Muscle of arm (tissue), 14 donors: ENCODE measurements around the gene KRTCAP3. TPM values are rescaled to one million over a fixed set of nuclear protein-coding genes. Genes with fewer than 3 reads are reported as not detected.
A peak's percentile ranks its signal among the peaks of the same experiment; 100 is the strongest.
"Not testable (repeated sequence)": the region's sequence is repeated elsewhere in the genome, so short reads cannot be mapped to it uniquely, and the experiment has no call there.

Experiments used
- DNase-seq: peaks from one replicate; pipeline ENCODE4 v3.0.0-alpha.2; 2013
- long read RNA-seq, 11 donors: transcript quantifications; one replicate each; lab custom pipeline, GENCODE V29; 2026
- polyA plus RNA-seq, 12 donors: library from polyadenylated mRNA; unstranded; fragments of 120-200 nt; gene quantifications; one replicate each; pipeline ENCODE4 v1.2.1, GENCODE V29; 2013; ENCODE audit not compliant: insufficient read length in 12 of 12

KRTCAP3 gene, protein sequence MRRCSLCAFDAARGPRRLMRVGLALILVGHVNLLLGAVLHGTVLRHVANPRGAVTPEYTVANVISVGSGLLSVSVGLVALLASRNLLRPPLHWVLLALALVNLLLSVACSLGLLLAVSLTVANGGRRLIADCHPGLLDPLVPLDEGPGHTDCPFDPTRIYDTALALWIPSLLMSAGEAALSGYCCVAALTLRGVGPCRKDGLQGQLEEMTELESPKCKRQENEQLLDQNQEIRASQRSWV
- 1 to 10 TPM in 9 of 12 donors, under 1 TPM in 1, not detected in 2; 0.74 to 4.6 (median 2.2) TPM for polyA plus RNA-seq
- long read RNA-seq, donor 1, transcript KRTCAP3-201 (7 exons, 872 nt): major isoform, 17 of 38 reads
- long read RNA-seq, donor 1, partial matches to known transcripts: 5 of 38 reads
- long read RNA-seq, donor 1, other reads (novel, unspliced or antisense): 11 of 38 reads
- long read RNA-seq, donor 2: 0 reads
- long read RNA-seq, donor 3: 0 reads
- long read RNA-seq, donor 4: 0 reads
- long read RNA-seq, donor 5: 0 reads
- long read RNA-seq, donor 6: 0 reads
- long read RNA-seq, donor 7: 0 reads
- long read RNA-seq, donor 8: 0 reads
- long read RNA-seq, donor 9: 0 reads
- long read RNA-seq, donor 10: 0 reads
- long read RNA-seq, donor 11: 0 reads

DNA sequence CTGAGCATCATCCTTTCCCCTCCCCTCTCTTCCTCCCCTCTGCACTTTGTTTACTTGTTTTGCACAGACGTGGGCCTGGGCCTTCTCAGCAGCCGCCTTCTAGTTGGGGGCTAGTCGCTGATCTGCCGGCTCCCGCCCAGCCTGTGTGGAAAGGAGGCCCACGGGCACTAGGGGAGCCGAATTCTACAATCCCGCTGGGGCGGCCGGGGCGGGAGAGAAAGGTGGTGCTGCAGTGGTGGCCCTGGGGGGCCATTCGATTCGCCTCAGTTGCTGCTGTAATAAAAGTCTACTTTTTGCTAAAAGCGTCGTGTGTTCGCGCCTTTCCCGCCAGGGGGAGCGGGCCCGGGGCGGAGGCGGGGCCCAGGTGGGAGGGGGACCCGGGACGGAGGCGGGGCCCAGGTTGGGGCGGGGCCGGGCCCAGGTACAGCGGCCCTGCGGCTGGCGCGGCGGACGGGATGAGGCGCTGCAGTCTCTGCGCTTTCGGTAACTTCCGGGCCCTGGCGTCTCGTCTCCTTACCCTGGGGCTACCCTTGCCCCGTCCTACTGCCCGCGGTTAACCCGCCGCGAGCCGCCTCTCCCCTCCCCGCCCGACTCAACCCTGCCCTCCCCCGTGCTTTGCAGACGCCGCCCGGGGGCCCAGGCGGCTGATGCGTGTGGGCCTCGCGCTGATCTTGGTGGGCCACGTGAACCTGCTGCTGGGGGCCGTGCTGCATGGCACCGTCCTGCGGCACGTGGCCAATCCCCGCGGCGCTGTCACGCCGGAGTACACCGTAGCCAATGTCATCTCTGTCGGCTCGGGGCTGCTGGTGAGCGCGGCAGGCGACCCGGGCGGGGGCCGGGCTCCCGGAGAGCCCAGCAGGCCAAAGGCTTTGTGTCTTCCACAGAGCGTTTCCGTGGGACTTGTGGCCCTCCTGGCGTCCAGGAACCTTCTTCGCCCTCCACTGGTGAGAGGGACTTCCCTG lies at the start of gene KRTCAP3:
Gene KRTCAP3 (plus strand): TSS at position 424 of the 962 bp plus-strand sequence. CDS start 32 bp downstream, at position 456.
- no peak for DNase-seq

- DNase-seq: no peak
Observed at GRCh38 chr2:27393225-27393624, 49.0 kb upstream of the KRTCAP3 start.

GRCh38 chr2:27398962-27399361 lies 43.2 kb upstream of the KRTCAP3 start:
- DNase-seq: no peak

GRCh38 chr2:27400348-27401135 lies 41.6 kb upstream of the KRTCAP3 start:
- no peak for DNase-seq

- DNase-seq: peak; percentile 13
Observed at GRCh38 chr2:27407798-27408491, 34.2 kb upstream of the KRTCAP3 start.

GRCh38 chr2:27408601-27409320 lies 33.4 kb upstream of the KRTCAP3 start:
- peak; percentile 19 for DNase-seq

GRCh38 chr2:27409321-27410073 lies 32.7 kb upstream of the KRTCAP3 start, which contains the start of gene PPM1G:
Gene PPM1G (minus strand): TSS chr2:27409591. CDS start chr2:27409422, 169 bp downstream.
- DNase-seq: peak; percentile 95

- DNase-seq: no peak
Observed at GRCh38 chr2:27412419-27413152, 29.6 kb upstream of the KRTCAP3 start.

DNA sequence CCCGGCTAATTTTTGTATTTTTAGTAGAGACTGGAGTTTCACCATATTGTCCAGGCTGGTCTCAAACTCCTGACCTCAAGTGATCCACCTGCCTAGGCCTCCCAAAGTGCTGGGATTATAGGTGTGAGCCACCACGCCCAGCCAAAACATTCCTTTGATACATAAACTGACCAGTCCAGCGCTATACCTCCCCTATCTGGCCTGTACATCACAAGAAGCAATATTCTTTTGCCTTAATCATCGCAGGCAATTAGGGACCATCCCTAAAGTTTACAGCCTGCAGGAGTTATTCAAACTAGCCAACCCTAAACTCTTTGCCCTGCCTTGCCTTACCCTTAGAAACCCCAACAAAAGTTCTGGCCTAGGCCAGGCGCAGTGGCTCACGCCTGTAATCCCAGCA lies 26.0 kb upstream of the KRTCAP3 start:
- DNase-seq: no peak

- DNase-seq: no peak
Observed at GRCh38 chr2:27420996-27421395, 21.2 kb upstream of the KRTCAP3 start.

DNA sequence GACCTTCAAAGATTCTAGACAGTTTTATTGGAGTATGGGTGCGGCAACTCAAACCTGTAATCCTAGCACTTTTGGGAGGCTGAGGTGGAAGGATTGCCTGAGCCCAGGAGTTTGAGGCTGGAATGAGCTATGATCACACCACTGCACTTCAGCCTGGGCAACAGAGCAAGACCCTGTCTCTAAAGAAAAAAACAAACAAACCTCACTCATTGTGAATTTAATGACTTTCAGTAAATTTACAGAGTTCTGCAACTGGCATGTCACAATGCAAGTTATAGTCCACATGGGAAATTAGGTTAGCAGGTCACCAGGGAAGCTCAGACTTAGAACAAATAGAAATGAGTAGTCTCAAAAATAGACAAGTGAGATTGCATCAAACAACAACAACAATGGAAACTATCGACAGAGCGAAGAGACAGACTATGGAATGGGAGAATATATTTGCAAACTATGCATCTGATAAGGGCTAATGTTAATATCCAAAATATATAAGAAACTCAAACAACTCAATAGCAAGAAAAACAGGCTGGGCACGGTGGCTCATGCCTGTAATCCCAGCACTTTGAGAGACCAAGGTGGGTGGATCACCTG lies 20.4 kb upstream of the KRTCAP3 start:
- DNase-seq: no peak

DNA sequence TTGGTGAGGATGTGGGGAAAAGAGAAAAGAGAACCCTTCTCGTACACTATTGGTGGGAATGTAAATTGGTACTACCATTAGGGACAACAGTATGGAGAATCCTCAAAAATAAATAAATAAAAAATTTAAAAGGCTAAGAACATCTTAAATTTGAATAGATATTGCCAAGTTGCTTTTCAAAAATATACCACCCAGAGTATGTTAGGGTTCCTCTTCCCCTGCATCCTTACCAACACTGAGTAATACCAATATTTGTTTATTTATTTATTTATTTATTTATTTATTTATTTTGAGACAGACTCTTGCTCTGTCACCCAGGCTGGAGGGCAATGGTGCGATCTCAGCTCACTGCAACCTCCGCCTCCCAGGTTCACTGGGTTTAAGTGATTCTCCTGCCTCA lies 19.2 kb upstream of the KRTCAP3 start:
- no peak for DNase-seq

DNA sequence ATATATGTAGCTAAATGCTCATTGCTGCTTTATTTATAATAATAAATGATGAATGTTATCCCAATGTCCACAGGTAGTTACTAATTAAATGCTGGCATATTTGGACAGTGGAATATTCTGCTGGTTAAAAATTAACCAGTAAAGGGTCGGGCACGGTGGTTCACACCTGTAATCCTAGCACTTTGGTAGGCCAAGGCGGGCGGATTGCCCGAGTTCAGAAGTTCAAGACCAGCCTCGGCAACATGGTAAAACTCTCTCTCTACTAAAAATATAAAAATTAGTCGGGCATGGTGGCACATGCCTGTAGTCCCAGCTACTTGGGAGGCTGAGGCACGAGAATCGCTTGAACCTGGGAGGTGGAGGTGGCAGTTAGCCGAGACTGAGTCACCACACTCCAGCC lies 17.1 kb upstream of the KRTCAP3 start:
- not testable (repeated sequence) for DNase-seq

DNA sequence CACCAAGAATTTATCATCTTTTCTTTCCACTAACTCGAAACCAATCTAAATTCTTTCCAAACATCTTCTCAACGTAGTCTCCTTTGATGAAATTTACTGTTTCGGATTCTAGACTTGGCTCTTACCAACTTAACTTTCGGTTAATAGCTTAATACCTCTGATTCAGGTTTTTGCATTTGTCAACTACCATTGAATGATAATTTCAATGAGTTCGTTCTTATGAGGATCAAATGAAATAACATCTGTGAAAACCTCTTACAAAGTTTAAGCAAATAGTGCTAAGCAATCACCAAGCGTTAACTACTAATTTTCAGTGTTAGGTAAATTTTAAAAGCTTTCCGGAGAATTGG lies 14.3 kb upstream of the KRTCAP3 start:
- DNase-seq: no peak

DNA sequence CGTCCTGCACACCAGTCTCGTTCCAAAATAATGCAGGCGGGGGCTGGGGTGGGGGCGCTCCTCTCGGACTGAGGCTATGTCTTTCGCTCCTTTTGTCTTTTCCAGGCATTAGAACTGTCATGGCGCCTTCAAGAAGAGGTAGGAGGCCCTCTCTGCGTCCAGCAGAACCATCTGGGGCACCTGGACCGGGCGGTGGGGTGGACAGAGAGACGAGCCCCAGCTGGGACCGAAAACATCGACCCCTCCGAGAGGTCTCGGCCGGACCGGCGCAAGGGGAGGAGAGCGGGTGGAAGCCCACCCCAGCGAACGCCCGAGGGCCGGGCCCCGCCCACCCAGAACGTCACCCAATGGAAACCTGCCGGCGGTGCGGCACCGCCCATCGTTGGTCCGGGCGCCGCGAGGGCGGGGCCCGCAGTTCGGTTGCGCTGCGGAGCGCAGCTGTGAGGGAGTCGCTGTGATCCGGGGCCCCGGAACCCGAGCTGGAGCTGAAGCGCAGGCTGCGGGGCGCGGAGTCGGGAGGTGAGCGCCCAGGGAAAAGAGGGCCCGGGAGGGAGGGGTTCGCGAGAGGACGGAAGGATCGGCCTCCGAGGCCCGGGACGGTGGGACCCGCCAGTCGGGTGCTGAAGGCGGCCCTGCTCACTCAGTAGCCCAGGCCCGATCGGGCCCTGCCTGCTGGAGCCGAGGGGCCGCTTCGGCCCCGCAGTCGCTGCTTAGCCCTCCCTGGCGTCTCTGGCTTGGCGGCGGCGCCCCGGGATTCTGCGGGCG lies 13.8 kb upstream of the KRTCAP3 start, which contains the start of gene NRBP1:
Gene NRBP1 (plus strand): TSS at position 419 of the 765 bp plus-strand sequence. CDS start 4,643 bp downstream, outside the sequence.
- DNase-seq: peak; percentile 97

GRCh38 chr2:27428978-27429541 lies 13.1 kb upstream of the KRTCAP3 start:
- peak; percentile 79 for DNase-seq

- no peak for DNase-seq
Observed at GRCh38 chr2:27431395-27431794, 10.8 kb upstream of the KRTCAP3 start.
